ENCODE data around the gene SIGLEC10. TPM values are rescaled to one million over a fixed set of nuclear protein-coding genes. Genes with fewer than 3 reads are reported as not detected.
"Not testable (repeated sequence)": the region's sequence is repeated elsewhere in the genome, so short reads cannot be mapped to it uniquely, and the experiment has no call there.

SIGLEC10 gene
- total RNA-seq (1 to 10 TPM in 1 of 2 donors, under 1 TPM in 1; 0.29 to 2.7 TPM), total RNA-seq (0 to 0.30 reads per million in 2 donors)

- H3K9me3 ChIP-seq (ENCODE audit: control insufficient read depth, low read length, poor library complexity, severe bottlenecking), result no peaks in the 10 kb centered on the region
- Mint-ChIP-seq H3K36me3 (ENCODE audit: low read depth) (peaks cover under 1% of the 10 kb centered on the region), H3K27ac (no peak within 1 kb of the TSS), H3K27me3 (peaks cover 38% of the 10 kb centered on the region), H3K4me1 (peaks cover 5% of the 10 kb centered on the region), H3K4me3 (no peak within 1 kb of the TSS)
- peak; percentile 77 for ATAC-seq
- DNase-seq, result no peak
These were observed at the start of gene SIGLEC10 for GRCh38 chr19:51417107-51417809. TSS of gene SIGLEC10 (minus strand) at chr19:51417642. CDS start at chr19:51417581, 61 bp downstream.

DNA sequence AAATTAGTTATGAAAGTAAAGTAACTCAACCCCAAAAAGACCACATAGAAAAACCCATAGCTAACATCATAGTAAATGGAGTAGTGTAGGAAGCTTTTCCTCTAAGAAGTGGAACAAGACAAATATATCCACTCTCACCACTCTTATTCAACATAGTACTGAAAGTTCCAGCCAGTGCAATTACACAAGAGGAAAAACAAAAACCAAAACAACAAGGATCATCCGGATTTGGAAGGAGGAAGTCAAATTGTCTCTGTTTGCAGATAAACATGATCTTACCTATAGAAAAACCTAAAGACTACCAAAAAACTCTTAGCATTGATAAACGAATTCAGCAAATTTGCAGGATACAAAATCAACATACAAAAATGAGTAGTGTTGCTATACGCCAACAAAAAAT, 49.3 kb upstream of the SIGLEC10 start:
- Mint-ChIP-seq H3K27me3 (peaks cover 38% of the 10 kb centered on the region), H3K4me1 (peaks cover 16% of the 10 kb centered on the region), H3K27ac (no peak overlapping the region), H3K4me3 (no peak overlapping the region), H3K36me3 (ENCODE audit: low read depth) (no peaks in the 10 kb centered on the region)
- no peaks in the 10 kb centered on the region for H3K9me3 ChIP-seq (ENCODE audit: control insufficient read depth, low read length, poor library complexity, severe bottlenecking)
- ATAC-seq, result no peak
- no peak for DNase-seq

- H3K4me3 Mint-ChIP-seq; DNase-seq; H3K27ac Mint-ChIP-seq; H3K9me3 ChIP-seq (ENCODE audit: control insufficient read depth, low read length, poor library complexity, severe bottlenecking); H3K36me3 Mint-ChIP-seq (ENCODE audit: low read depth); ATAC-seq: not testable (repeated sequence)
- Mint-ChIP-seq H3K4me1 (peaks cover 16% of the 10 kb centered on the region), H3K27me3 (peaks cover 58% of the 10 kb centered on the region)
These were observed 46.6 kb upstream of the SIGLEC10 start for GRCh38 chr19:51463976-51464581.

DNA sequence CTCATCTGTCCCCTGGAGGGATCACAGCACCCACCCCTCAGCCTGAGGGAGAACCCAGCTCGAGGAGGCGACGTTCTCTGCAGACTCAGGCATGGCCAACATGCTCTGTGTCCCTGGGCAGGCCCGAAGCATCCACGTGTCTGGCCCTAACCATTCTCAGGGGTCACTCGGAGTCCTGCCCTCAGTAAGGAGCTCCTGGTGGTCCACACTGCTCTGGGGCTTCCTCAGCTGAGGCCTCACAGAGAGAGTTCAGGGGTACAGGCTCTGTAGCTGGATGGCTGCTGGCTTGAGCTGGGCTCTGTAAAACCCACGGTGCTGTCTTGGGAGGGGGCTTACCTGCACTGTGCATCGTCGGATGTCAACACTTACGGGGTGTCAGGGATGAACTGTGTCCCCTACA, 45.2 kb upstream of the SIGLEC10 start:
- no peak overlapping the region for H3K27ac Mint-ChIP-seq
- ATAC-seq (no peak), DNase-seq (no peak)
- no peaks in the 10 kb centered on the region for H3K9me3 ChIP-seq (ENCODE audit: control insufficient read depth, low read length, poor library complexity, severe bottlenecking)
- H3K27me3 Mint-ChIP-seq, result peaks cover 70% of the 10 kb centered on the region
- H3K4me1 Mint-ChIP-seq, result peaks cover 9% of the 10 kb centered on the region
- no peak overlapping the region for H3K4me3 Mint-ChIP-seq
- H3K36me3 Mint-ChIP-seq (ENCODE audit: low read depth), result no peaks in the 10 kb centered on the region

GRCh38 chr19:51462276-51462675, 44.8 kb upstream of the SIGLEC10 start:
- no peak for ATAC-seq
- H3K4me3 Mint-ChIP-seq, result no peak overlapping the region
- H3K27me3 Mint-ChIP-seq, result peaks cover 69% of the 10 kb centered on the region
- H3K36me3 Mint-ChIP-seq (ENCODE audit: low read depth), result no peaks in the 10 kb centered on the region
- peaks cover 7% of the 10 kb centered on the region for H3K4me1 Mint-ChIP-seq
- no peak overlapping the region for H3K27ac Mint-ChIP-seq
- H3K9me3 ChIP-seq (ENCODE audit: control insufficient read depth, low read length, poor library complexity, severe bottlenecking), result no peaks in the 10 kb centered on the region
- no peak for DNase-seq

DNA sequence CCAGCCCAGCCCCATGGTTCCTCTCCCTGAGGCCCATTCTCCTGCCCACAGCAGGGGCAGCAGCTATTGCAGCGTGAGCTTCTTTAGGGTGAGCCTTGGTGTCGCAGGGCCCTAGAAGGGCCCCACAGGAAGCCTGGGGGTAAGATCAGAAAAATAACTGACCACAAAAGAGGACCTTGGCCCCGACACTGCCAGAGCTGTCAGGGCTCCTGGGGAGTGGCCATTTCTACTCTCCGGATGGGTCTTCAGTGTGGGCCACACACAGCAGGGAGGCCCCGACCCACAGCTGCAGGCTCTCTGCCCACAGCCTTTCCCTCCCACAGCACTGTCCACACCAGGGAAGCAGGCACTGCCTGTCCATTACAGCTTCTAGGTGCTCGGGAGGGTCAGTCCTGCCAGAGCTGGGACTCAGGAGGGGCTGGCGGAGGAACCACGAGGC, 44.3 kb upstream of the SIGLEC10 start:
- H3K4me1 Mint-ChIP-seq, result peaks cover 4% of the 10 kb centered on the region
- H3K9me3 ChIP-seq (ENCODE audit: control insufficient read depth, low read length, poor library complexity, severe bottlenecking), result no peaks in the 10 kb centered on the region
- H3K27me3 Mint-ChIP-seq, result peaks cover 67% of the 10 kb centered on the region
- H3K4me3 Mint-ChIP-seq, result no peak overlapping the region
- H3K36me3 Mint-ChIP-seq (ENCODE audit: low read depth), result no peaks in the 10 kb centered on the region
- no peak overlapping the region for H3K27ac Mint-ChIP-seq
- ATAC-seq (no peak), DNase-seq (no peak)

- H3K4me3 Mint-ChIP-seq, result no peak overlapping the region
- peaks cover 3% of the 10 kb centered on the region for H3K4me1 Mint-ChIP-seq
- H3K9me3 ChIP-seq (ENCODE audit: control insufficient read depth, low read length, poor library complexity, severe bottlenecking), result no peaks in the 10 kb centered on the region
- H3K27ac Mint-ChIP-seq, result no peak overlapping the region
- H3K36me3 Mint-ChIP-seq (ENCODE audit: low read depth), result no peaks in the 10 kb centered on the region
- ATAC-seq, result no peak
- no peak for DNase-seq
- peaks cover 62% of the 10 kb centered on the region for H3K27me3 Mint-ChIP-seq
These were observed 42.9 kb upstream of the SIGLEC10 start for GRCh38 chr19:51460164-51460992.

DNA sequence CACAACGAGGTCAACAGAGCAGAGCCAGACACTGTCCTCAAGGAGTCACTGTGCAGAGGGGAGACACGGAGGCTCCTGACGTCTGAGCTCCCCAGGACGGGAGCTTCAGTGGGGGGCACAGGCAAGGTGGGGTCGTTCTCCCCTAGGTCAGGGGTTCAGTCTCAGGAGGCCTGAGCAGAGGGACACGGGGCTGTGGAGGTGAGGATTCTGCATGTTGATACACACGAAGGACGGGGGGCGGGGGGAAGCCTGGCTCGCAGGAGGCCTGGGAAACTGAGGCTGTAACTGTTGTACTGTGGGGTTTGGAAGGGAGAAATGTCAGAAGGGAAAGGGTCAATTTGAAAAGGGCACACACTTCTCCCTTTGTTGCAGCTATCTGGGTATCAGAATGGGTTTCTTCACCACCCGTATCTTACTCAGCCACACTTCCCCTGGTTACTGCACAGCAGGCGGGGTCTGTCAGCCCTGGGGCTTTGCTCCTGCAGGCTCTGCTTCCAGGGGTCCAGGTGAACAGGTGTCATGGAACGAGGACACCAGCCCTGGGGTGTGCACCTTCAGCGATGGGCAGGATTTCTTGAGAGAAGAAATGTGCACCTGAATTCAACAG, 41.6 kb upstream of the SIGLEC10 start:
- DNase-seq, result no peak
- no peak overlapping the region for H3K27ac Mint-ChIP-seq
- no peaks in the 10 kb centered on the region for H3K36me3 Mint-ChIP-seq (ENCODE audit: low read depth)
- H3K4me3 Mint-ChIP-seq, result no peak overlapping the region
- ATAC-seq, result no peak
- H3K9me3 ChIP-seq (ENCODE audit: control insufficient read depth, low read length, poor library complexity, severe bottlenecking), result no peaks in the 10 kb centered on the region
- H3K4me1 Mint-ChIP-seq, result peaks cover 3% of the 10 kb centered on the region
- peaks cover 56% of the 10 kb centered on the region for H3K27me3 Mint-ChIP-seq

DNA sequence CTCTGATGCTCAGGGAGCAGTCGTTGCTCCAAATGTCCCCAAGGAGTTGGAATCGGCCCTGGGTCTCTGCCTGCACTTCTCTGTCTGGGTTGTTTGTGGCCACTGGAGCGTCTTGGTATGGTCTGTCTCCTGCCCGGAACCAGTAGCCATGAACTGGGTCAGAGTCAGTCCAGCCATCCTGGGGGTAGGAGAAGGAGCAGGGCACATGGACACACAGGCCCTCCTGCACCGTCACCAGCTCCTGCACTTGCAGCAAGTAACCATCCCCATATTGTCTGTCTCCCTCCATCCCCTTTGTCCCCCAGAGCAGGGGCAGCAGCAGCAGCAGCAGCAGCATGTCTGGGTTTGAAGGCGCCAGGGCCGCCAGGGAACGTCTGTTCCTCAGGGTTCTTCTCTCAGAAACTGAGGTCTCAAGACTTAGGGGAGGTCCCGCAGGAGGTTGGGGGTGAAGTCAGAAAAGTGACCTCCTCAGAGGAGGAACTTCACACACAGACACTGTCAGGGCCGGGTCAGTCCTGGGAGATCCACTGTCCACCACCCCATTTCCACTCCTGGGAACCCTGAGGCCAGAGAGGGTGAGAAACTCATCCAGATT, 40.7 kb upstream of the SIGLEC10 start, which contains the start of gene SIGLEC8:
Gene SIGLEC8 (minus strand): TSS at position 404 of the 595 bp plus-strand sequence. CDS start 67 bp downstream, at position 337.
- Mint-ChIP-seq H3K4me3 (no peak within 1 kb of the TSS), H3K27ac (no peak within 1 kb of the TSS), H3K4me1 (peaks cover 2% of the 10 kb centered on the region), H3K36me3 (ENCODE audit: low read depth) (peaks cover 2% of the 10 kb centered on the region), H3K27me3 (peaks cover 58% of the 10 kb centered on the region)
- no peaks in the 10 kb centered on the region for H3K9me3 ChIP-seq (ENCODE audit: control insufficient read depth, low read length, poor library complexity, severe bottlenecking)
- DNase-seq (no peak), ATAC-seq (no peak)

GRCh38 chr19:51457351-51458013, 40.0 kb upstream of the SIGLEC10 start:
- Mint-ChIP-seq H3K4me3 (no peak overlapping the region), H3K4me1 (no peaks in the 10 kb centered on the region), H3K36me3 (ENCODE audit: low read depth) (peaks cover 2% of the 10 kb centered on the region), H3K27me3 (peaks cover 52% of the 10 kb centered on the region), H3K27ac (no peak overlapping the region)
- DNase-seq (no peak), ATAC-seq (no peak)
- no peaks in the 10 kb centered on the region for H3K9me3 ChIP-seq (ENCODE audit: control insufficient read depth, low read length, poor library complexity, severe bottlenecking)

DNA sequence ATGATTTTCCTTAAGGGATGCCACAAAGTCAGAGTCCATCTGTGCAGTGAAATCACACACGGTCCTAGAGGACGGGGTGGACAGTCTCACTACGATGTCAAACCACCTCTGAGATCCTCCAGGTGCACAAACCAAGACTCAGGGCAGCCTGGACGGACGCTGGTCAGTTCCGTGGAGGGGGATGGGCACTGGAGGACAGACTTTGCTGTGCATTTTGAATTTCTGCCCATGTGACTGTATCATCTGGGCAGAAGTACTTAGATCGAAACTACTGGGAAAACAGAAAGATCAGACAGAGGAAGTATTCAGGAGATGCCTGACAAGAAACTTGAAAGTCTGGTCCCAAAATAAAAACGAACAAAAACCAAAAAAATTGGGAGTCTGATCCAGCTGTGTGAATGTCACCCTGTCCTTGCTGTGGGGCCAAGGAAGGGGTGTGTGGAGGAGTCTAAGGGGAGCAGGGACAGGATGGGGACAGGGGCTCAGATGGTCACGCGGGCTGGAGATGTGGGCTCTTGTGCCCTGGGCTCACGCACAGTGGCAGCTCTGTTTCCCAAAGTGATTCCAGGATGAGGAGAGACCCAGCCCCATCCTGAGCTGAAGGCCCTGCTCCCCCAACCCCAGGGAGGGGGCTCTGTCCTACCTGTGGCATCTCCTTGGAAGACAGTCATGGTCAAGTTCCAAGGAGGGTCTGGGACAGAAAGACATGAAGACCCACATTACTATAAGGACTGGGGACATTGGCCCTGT, 39.3 kb upstream of the SIGLEC10 start:
- DNase-seq (no peak), ATAC-seq (no peak)
- no peaks in the 10 kb centered on the region for H3K9me3 ChIP-seq (ENCODE audit: control insufficient read depth, low read length, poor library complexity, severe bottlenecking)
- Mint-ChIP-seq H3K36me3 (ENCODE audit: low read depth) (peaks cover 2% of the 10 kb centered on the region), H3K4me1 (no peaks in the 10 kb centered on the region), H3K27ac (no peak overlapping the region), H3K4me3 (no peak overlapping the region), H3K27me3 (peaks cover 47% of the 10 kb centered on the region)

All from T-helper 17 cell (primary cell).